NB4 (cell line): ENCODE results near the gene IGSF9B.

ENCODE experiments used
- DNase-seq: peaks from one replicate; pipeline ENCODE4 v3.0.0; 2010; ENCODE audit warnings: low read depth
- H3K4me3 ChIP-seq: one replicate; pipeline ENCODE4 v1.5.1; 2011; ENCODE audit warnings: mild to moderate bottlenecking, low read depth, low read length, moderate library complexity
- CTCF ChIP-seq: IDR thresholded peaks from one replicate; pipeline ENCODE4 v1.5.1; 2012; ENCODE audit warnings: low read depth, low read length
- MAX ChIP-seq: IDR thresholded peaks from 2 replicates; pipeline ENCODE4 v1.6.1; 2011; ENCODE audit warnings: low read depth, low read length
- MYC ChIP-seq: IDR thresholded peaks from 2 replicates; pipeline ENCODE4 v1.6.1; 2011; ENCODE audit warnings: low read depth, low read length
- POLR2A ChIP-seq: IDR thresholded peaks from 2 replicates; pipeline ENCODE4 v1.6.1; 2011; ENCODE audit warnings: mild to moderate bottlenecking; ENCODE audit not compliant: insufficient read length; ENCODE audit errors: extremely low read depth

The IGSF9B gene

GRCh38 chr11:133935551-133935910, 21.2 kb downstream of the IGSF9B start:
- no peak overlapping the region for H3K4me3 ChIP-seq
- DNase-seq = no peak
- TF ChIP-seq MYC (no peak), MAX (no peak), CTCF (no peak), POLR2A (no peak)

GRCh38 chr11:133934599-133935550, 21.9 kb downstream of the IGSF9B start:
- DNase-seq = peak; percentile 63
- no peak for TF ChIP-seq CTCF
- TF ChIP-seq POLR2A = no peak
- no peak for TF ChIP-seq MAX
- TF ChIP-seq MYC = no peak
- H3K4me3 ChIP-seq = no peak overlapping the region

- TF ChIP-seq MYC = no peak
- TF ChIP-seq CTCF = no peak
- TF ChIP-seq MAX = no peak
- no peak for DNase-seq
- H3K4me3 ChIP-seq = no peak overlapping the region
Observed at GRCh38 chr11:133934096-133934495, 22.7 kb downstream of the IGSF9B start.

- no peak for DNase-seq
- H3K4me3 ChIP-seq = no peak overlapping the region
- TF ChIP-seq MYC = no peak
- TF ChIP-seq POLR2A = no peak
- TF ChIP-seq MAX = no peak
- TF ChIP-seq CTCF = no peak
Observed at GRCh38 chr11:133931449-133932060, 25.2 kb downstream of the IGSF9B start.

GRCh38 chr11:133930767-133931448, 25.9 kb downstream of the IGSF9B start:
- no peak for TF ChIP-seq POLR2A
- TF ChIP-seq MAX = no peak
- no peak for TF ChIP-seq MYC
- TF ChIP-seq CTCF = no peak
- DNase-seq = no peak
- H3K4me3 ChIP-seq = no peak overlapping the region
